ENCODE results near the gene POLK. TPM values are rescaled to one million over a fixed set of nuclear protein-coding genes. Genes with fewer than 3 reads are reported as not detected.
"Not testable (repeated sequence)": the region's sequence is repeated elsewhere in the genome, so short reads cannot be mapped to it uniquely, and the experiment has no call there.

POLK gene
- total and polyA plus RNA-seq, 2 experiments from 2014 or later: 10.0 to 11.7 TPM

DNA sequence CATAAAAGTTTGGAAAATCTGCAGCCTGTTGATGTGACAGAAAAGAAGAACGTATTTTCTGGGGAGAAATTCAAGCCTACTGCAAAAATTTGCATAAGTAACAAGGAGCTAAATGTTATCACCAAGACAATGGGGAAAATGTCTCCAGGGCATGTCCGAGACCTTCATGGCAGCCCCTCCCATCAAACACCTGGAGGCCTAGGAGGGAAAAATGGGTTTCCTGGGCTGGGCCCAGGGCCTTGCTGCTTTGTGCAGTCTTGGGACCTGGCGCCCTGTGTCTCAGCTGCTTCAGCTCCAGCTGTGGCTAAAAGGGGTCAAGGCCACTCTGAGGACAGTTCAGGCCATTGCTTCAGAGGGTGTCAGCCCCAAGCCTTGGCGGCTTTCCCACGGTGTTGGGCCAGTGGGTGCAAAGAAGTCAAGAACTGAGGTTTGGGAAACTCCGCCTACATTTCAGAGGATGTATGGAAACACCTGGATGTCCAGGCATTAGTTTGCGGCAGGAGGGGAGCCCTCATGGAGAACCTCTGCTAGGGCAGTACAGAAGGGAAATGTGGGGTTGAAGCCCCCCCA, 13.4 kb upstream of the POLK start:
- no peak overlapping the region for H3K4me3 ChIP-seq
- H3K27ac ChIP-seq: no peak overlapping the region
- no peaks in the 10 kb centered on the region for H3K4me1 ChIP-seq (ENCODE audit: low read depth)
- no peaks in the 10 kb centered on the region for H3K36me3 ChIP-seq
- TF ChIP-seq, protein P1, sequence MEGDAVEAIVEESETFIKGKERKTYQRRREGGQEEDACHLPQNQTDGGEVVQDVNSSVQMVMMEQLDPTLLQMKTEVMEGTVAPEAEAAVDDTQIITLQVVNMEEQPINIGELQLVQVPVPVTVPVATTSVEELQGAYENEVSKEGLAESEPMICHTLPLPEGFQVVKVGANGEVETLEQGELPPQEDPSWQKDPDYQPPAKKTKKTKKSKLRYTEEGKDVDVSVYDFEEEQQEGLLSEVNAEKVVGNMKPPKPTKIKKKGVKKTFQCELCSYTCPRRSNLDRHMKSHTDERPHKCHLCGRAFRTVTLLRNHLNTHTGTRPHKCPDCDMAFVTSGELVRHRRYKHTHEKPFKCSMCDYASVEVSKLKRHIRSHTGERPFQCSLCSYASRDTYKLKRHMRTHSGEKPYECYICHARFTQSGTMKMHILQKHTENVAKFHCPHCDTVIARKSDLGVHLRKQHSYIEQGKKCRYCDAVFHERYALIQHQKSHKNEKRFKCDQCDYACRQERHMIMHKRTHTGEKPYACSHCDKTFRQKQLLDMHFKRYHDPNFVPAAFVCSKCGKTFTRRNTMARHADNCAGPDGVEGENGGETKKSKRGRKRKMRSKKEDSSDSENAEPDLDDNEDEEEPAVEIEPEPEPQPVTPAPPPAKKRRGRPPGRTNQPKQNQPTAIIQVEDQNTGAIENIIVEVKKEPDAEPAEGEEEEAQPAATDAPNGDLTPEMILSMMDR (IDR thresholded peaks at IDR 0.05; ENCODE audit: low read depth, low read length): no peak
- H3K27me3 ChIP-seq: no peaks in the 10 kb centered on the region
- H3K9me3 ChIP-seq (ENCODE audit: low read depth): no peaks in the 10 kb centered on the region
- no peak for DNase-seq (ENCODE audit: low read depth in 1 of 2, low spot score in 1 of 2)

DNA sequence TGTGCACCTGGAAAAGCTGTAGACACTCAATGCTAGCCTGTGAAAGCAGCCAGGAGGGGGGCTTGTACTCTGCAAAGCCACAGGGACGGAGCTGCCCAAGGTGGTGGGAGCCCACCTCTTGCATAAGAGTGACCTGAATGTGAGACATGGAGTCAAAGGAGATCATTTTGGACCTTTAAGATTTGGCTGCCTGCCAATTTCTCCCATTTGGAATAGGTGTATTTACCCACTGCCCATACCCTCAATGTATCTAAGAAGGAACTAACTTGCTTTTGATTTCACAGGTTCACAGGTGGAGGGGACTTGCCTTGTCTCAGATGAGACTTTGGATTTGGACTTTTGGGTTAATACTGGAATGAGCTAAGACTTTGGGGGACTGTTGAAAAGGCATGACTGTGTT, 12.8 kb upstream of the POLK start:
- H3K27me3 ChIP-seq; H3K4me3 ChIP-seq; H3K36me3 ChIP-seq; H3K4me1 ChIP-seq (ENCODE audit: low read depth); H3K9me3 ChIP-seq (ENCODE audit: low read depth); DNase-seq (ENCODE audit: low read depth in 1 of 2, low spot score in 1 of 2); H3K27ac ChIP-seq: not testable (repeated sequence)

DNA sequence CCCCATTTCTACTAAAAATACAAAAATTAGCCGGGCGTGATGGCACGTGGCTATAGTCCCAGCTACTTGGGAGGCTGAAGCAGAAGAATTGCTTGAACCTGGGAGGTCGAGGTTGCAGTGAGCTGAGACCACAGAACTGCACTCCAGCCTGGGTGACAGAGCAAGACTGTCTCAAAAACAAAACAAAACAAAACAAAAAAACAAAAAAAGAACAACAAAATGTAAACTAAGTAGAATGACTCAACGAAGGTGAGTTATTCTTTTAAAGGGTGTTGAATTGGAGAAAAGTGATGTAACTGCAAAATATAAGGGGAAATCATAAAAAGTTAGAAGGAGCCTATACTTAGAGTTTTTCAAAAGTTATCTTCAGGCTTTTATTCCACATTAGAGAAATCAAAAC, 6.6 kb upstream of the POLK start:
- H3K4me3 ChIP-seq; H3K4me1 ChIP-seq (ENCODE audit: low read depth); H3K27me3 ChIP-seq; H3K27ac ChIP-seq; H3K36me3 ChIP-seq; DNase-seq (ENCODE audit: low read depth in 1 of 2, low spot score in 1 of 2); H3K9me3 ChIP-seq (ENCODE audit: low read depth): not testable (repeated sequence)

DNA sequence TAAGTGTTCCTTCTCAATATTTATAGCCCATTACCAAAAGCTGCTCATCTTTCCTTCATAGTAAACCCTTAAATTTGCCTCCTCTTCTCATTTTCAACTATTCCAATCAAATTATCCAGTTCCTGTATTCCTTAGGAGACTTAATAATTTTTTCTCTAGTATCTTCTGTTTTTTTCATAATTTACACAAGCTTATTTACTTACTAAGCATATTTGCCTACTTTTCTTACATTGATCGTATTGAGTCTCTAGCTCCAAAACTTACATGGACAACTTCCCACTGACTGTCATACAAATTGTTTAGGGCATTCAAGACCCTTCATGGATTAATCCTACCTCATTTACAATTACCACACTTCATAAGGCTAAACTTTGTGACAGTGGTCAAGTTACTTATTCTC, 3.9 kb upstream of the POLK start:
- no peaks in the 10 kb centered on the region for H3K36me3 ChIP-seq
- H3K4me1 ChIP-seq (ENCODE audit: low read depth): peaks cover 10% of the 10 kb centered on the region
- H3K9me3 ChIP-seq (ENCODE audit: low read depth): no peaks in the 10 kb centered on the region
- TF ChIP-seq, protein P1 (IDR thresholded peaks at IDR 0.05; ENCODE audit: low read depth, low read length): no peak
- no peak overlapping the region for H3K27ac ChIP-seq
- no peak for DNase-seq (ENCODE audit: low read depth in 1 of 2, low spot score in 1 of 2)
- no peak overlapping the region for H3K4me3 ChIP-seq
- no peaks in the 10 kb centered on the region for H3K27me3 ChIP-seq

DNA sequence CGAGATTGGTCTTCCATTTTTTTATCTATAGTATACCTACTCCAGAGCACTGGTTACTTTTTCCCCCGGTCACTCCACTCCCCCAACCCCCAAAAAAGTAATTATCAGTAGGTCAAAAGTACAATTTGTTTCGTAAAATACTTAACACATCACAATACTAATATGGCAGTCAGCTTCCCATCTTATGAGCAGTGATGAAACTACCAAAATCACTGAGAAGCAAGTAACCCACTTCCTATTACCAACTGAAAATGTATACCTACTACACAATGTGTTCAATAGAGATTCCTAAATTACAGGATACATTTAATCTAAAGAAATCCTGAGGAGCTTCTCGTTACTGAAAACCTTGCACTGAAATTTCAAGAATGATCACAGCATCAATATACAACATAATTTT, 2.1 kb upstream of the POLK start:
- H3K9me3 ChIP-seq (ENCODE audit: low read depth): no peaks in the 10 kb centered on the region
- peaks cover 10% of the 10 kb centered on the region for H3K4me1 ChIP-seq (ENCODE audit: low read depth)
- no peak overlapping the region for H3K27ac ChIP-seq
- TF ChIP-seq, protein P1 (IDR thresholded peaks at IDR 0.05; ENCODE audit: low read depth, low read length): no peak
- no peaks in the 10 kb centered on the region for H3K27me3 ChIP-seq
- H3K36me3 ChIP-seq: no peaks in the 10 kb centered on the region
- no peak for DNase-seq (ENCODE audit: low read depth in 1 of 2, low spot score in 1 of 2)
- H3K4me3 ChIP-seq: peak overlapping the region; percentile 59

DNA sequence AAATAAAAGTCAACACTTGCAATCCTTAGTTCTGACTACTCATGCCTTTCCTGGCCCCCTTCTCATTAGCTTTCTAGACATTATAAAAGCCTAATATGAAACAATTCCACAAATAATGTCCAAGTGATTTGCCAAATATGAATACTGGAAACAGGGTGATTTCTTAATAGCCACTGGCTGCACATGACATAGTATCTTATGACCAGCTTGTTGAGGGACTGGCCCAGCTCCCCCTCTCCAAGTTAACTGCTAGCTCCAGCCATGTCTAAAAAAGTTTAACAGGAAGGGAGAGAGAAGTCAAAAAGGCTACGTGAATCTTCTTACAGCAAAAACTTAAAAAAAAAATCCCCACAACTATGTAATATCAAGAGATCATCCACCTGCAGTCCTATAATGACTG, 1.7 kb upstream of the POLK start:
- Histone ChIP-seq H3K4me3 (peak overlapping the region; percentile 59), H3K9me3 (ENCODE audit: low read depth) (no peaks in the 10 kb centered on the region), H3K36me3 (no peaks in the 10 kb centered on the region), H3K4me1 (ENCODE audit: low read depth) (peaks cover 10% of the 10 kb centered on the region), H3K27me3 (no peaks in the 10 kb centered on the region), H3K27ac (no peak overlapping the region)
- TF ChIP-seq, protein P1 (IDR thresholded peaks at IDR 0.05; ENCODE audit: low read depth, low read length): no peak
- peak; percentile 17 to 70 for DNase-seq (ENCODE audit: low read depth in 1 of 2, low spot score in 1 of 2)

DNA sequence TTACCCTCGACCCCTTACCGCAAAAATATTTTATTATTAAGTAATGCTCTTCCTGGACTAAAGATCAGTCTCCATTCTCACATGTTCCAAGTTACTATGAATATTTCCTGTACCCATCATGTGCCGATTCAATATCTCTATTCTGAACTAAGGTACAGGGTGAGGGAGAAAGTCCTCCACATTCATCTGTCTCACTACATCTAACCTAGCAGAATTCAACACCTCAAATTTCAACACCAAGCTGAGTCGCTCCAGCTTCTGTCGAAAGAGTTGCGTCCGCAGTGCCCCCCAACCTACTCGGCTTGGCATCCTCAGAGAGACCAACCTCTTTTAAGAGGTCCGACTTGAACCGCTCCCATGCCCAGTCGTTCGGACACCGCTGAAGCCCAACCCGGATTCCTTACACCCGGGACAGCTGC, 1.3 kb upstream of the POLK start:
- Histone ChIP-seq H3K4me1 (ENCODE audit: low read depth) (peaks cover 10% of the 10 kb centered on the region), H3K36me3 (no peaks in the 10 kb centered on the region), H3K27ac (peak overlapping the region; percentile 83), H3K4me3 (peak overlapping the region; percentile 59), H3K9me3 (ENCODE audit: low read depth) (no peaks in the 10 kb centered on the region), H3K27me3 (no peaks in the 10 kb centered on the region)
- DNase-seq (ENCODE audit: low read depth in 1 of 2, low spot score in 1 of 2): peak; percentile 45 to 60
- TF ChIP-seq, protein P1 (IDR thresholded peaks at IDR 0.05; ENCODE audit: low read depth, low read length): no peak

Measured in cardiac muscle cell (in vitro differentiated cells and primary cell).